ENCODE measurements around the gene ZNF439.
A peak's percentile ranks its signal among the peaks of the same experiment; 100 is the strongest.
"Not testable (repeated sequence)": the region's sequence is repeated elsewhere in the genome, so short reads cannot be mapped to it uniquely, and the experiment has no call there.

The ZNF439 gene

GRCh38 chr19:11868188-11868587 lies 19.7 kb downstream of the ZNF439 start:
- no peak for DNase-seq (ENCODE audit: low spot score)

GRCh38 chr19:11872624-11873023 lies 24.1 kb downstream of the ZNF439 start:
- DNase-seq (ENCODE audit: low spot score): no peak

- no peak for DNase-seq (ENCODE audit: low spot score)
These were observed 25.2 kb downstream of the ZNF439 start for GRCh38 chr19:11873762-11874161.

- not testable (repeated sequence) for DNase-seq (ENCODE audit: low spot score)
These were observed 31.3 kb downstream of the ZNF439 start for GRCh38 chr19:11879687-11880266.

- no peak for DNase-seq (ENCODE audit: low spot score)
These were observed 32.1 kb downstream of the ZNF439 start for GRCh38 chr19:11880598-11880997.

GRCh38 chr19:11881151-11881800 lies 32.8 kb downstream of the ZNF439 start:
- peak; percentile 75 for DNase-seq (ENCODE audit: low spot score)

GRCh38 chr19:11882606-11883005 lies 34.1 kb downstream of the ZNF439 start:
- DNase-seq (ENCODE audit: low spot score): no peak

- no peak for DNase-seq (ENCODE audit: low spot score)
These were observed 38.7 kb downstream of the ZNF439 start for GRCh38 chr19:11887234-11887610.

- DNase-seq (ENCODE audit: low spot score): peak; percentile 92
These were observed 39.3 kb downstream of the ZNF439 start, which contains the start of gene ZNF69 for GRCh38 chr19:11887611-11888531. TSS of gene ZNF69 (plus strand) at chr19:11887782. CDS start at chr19:11887924, 142 bp downstream.

- DNase-seq (ENCODE audit: low spot score): not testable (repeated sequence)
These were observed 41.4 kb downstream of the ZNF439 start for GRCh38 chr19:11889901-11890300.

- no peak for DNase-seq (ENCODE audit: low spot score)
These were observed 42.1 kb downstream of the ZNF439 start for GRCh38 chr19:11890634-11891033.

GRCh38 chr19:11894851-11895250 lies 46.3 kb downstream of the ZNF439 start:
- DNase-seq (ENCODE audit: low spot score): no peak

GRCh38 chr19:11902228-11902627 lies 53.7 kb downstream of the ZNF439 start:
- no peak for DNase-seq (ENCODE audit: low spot score)

- no peak for DNase-seq (ENCODE audit: low spot score)
These were observed 57.4 kb downstream of the ZNF439 start for GRCh38 chr19:11905928-11906327.

GRCh38 chr19:11911937-11912336 lies 63.4 kb downstream of the ZNF439 start:
- not testable (repeated sequence) for DNase-seq (ENCODE audit: low spot score)

- not testable (repeated sequence) for DNase-seq (ENCODE audit: low spot score)
These were observed 66.0 kb downstream of the ZNF439 start for GRCh38 chr19:11914417-11915051.
